Calu3 (cell line): ENCODE measurements around the gene FOXF2. TPM values are rescaled to one million over a fixed set of nuclear protein-coding genes. Genes with fewer than 3 reads are reported as not detected.
"Not testable (repeated sequence)": the region's sequence is repeated elsewhere in the genome, so short reads cannot be mapped to it uniquely, and the experiment has no call there.

Experiments used
- BruUV-seq: library from RNA; stranded (reverse); fragments of 400-500 nt; replicated peaks from 2 replicates; lab custom pipeline; 2021; lab: Mats Ljungman, UMichigan
- CTCF ChIA-PET: fragments of 300-600 bp; sonication (Branson Sonifier 250); formaldehyde crosslinking; loops from one replicate; lab custom pipeline; 2022; ENCODE audit warnings: antibody characterized with exemption; lab: Charles Lee
- DNase-seq: peaks from one replicate; pipeline ENCODE4 v3.0.0; 2022
- H3K27ac Mint-ChIP-seq: one replicate; pipeline ENCODE4 v1.8.0; 2022; ENCODE audit warnings: mixed read lengths; ENCODE audit not compliant: unreplicated experiment
- H3K27me3 Mint-ChIP-seq: one replicate; pipeline ENCODE4 v1.8.0; 2022; ENCODE audit warnings: mixed read lengths; ENCODE audit not compliant: unreplicated experiment
- H3K36me3 Mint-ChIP-seq: one replicate; pipeline ENCODE4 v1.8.0; 2022; ENCODE audit warnings: mild to moderate bottlenecking, moderate library complexity, mixed read lengths; ENCODE audit not compliant: insufficient read depth, unreplicated experiment
- H3K4me1 Mint-ChIP-seq: one replicate; pipeline ENCODE4 v1.8.0; 2022; ENCODE audit warnings: mild to moderate bottlenecking, low read depth, mixed read lengths; ENCODE audit not compliant: unreplicated experiment
- H3K4me3 Mint-ChIP-seq: one replicate; pipeline ENCODE4 v1.8.0; 2022; ENCODE audit warnings: mild to moderate bottlenecking, low read depth, moderate library complexity, mixed read lengths; ENCODE audit not compliant: unreplicated experiment
- H3K9me3 Mint-ChIP-seq: one replicate; pipeline ENCODE4 v1.8.0; 2022; ENCODE audit warnings: low read depth, mixed read lengths; ENCODE audit not compliant: unreplicated experiment
- intact Hi-C: fragments of 100-400 bp; cut with micrococcal nuclease; formaldehyde crosslinking; loops from one replicate; pipeline ENCODE4 v1.10.0; 2022; ENCODE audit not compliant: unreplicated experiment
- total RNA-seq: library from RNA; stranded (reverse); gene quantifications from 2 replicates; pipeline ENCODE4 v1.2.3, GENCODE V29; 2022
- TF ChIP-seq, protein P1 (sequence below): fragments of 200-600 bp; IDR thresholded peaks from one replicate; pipeline ENCODE4 v1.8.0; 2022; ENCODE audit warnings: antibody characterized with exemption; ENCODE audit not compliant: unreplicated experiment

Gene FOXF2
- total RNA-seq, 1 experiment from 2014 or later, result 0.14 TPM

GRCh38 chr6:1348675-1349074 is 40.7 kb upstream of the FOXF2 start:
- H3K27ac Mint-ChIP-seq, result no peak overlapping the region
- H3K36me3 Mint-ChIP-seq, result no peaks in the 10 kb centered on the region
- H3K9me3 Mint-ChIP-seq, result peaks cover 5% of the 10 kb centered on the region
- no TSS peak for BruUV-seq
- TF ChIP-seq, protein P1, sequence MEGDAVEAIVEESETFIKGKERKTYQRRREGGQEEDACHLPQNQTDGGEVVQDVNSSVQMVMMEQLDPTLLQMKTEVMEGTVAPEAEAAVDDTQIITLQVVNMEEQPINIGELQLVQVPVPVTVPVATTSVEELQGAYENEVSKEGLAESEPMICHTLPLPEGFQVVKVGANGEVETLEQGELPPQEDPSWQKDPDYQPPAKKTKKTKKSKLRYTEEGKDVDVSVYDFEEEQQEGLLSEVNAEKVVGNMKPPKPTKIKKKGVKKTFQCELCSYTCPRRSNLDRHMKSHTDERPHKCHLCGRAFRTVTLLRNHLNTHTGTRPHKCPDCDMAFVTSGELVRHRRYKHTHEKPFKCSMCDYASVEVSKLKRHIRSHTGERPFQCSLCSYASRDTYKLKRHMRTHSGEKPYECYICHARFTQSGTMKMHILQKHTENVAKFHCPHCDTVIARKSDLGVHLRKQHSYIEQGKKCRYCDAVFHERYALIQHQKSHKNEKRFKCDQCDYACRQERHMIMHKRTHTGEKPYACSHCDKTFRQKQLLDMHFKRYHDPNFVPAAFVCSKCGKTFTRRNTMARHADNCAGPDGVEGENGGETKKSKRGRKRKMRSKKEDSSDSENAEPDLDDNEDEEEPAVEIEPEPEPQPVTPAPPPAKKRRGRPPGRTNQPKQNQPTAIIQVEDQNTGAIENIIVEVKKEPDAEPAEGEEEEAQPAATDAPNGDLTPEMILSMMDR, result no peak
- peaks cover 6% of the 10 kb centered on the region for H3K27me3 Mint-ChIP-seq
- H3K4me1 Mint-ChIP-seq, result no peaks in the 10 kb centered on the region
- intact Hi-C loops, result no loop called here
- DNase-seq, result no peak
- no peak overlapping the region for H3K4me3 Mint-ChIP-seq
- CTCF ChIA-PET, result interaction anchor here (0.6 kb wide), 1 partner anchor 629 kb away, joined by 3 read pairs; no protein-coding TSS in a partner anchor

- CTCF ChIA-PET, result no interaction called here
- intact Hi-C loops, result no loop called here
- H3K4me1 Mint-ChIP-seq, result no peaks in the 10 kb centered on the region
- no peak for DNase-seq
- no peak overlapping the region for H3K4me3 Mint-ChIP-seq
- H3K36me3 Mint-ChIP-seq, result no peaks in the 10 kb centered on the region
- H3K9me3 Mint-ChIP-seq, result peaks cover 5% of the 10 kb centered on the region
- BruUV-seq, result no TSS peak
- peaks cover 15% of the 10 kb centered on the region for H3K27me3 Mint-ChIP-seq
- TF ChIP-seq, protein P1, result no peak
- no peak overlapping the region for H3K27ac Mint-ChIP-seq
Measured at GRCh38 chr6:1349655-1350054, 39.7 kb upstream of the FOXF2 start.

GRCh38 chr6:1351381-1352008 is 37.9 kb upstream of the FOXF2 start:
- peaks cover 3% of the 10 kb centered on the region for H3K9me3 Mint-ChIP-seq
- CTCF ChIA-PET, result no interaction called here
- TF ChIP-seq, protein P1, result no peak
- no peak overlapping the region for H3K4me3 Mint-ChIP-seq
- no peak overlapping the region for H3K27ac Mint-ChIP-seq
- no TSS peak for BruUV-seq
- no peaks in the 10 kb centered on the region for H3K4me1 Mint-ChIP-seq
- H3K27me3 Mint-ChIP-seq, result peaks cover 24% of the 10 kb centered on the region
- intact Hi-C loops, result no loop called here
- no peak for DNase-seq
- no peaks in the 10 kb centered on the region for H3K36me3 Mint-ChIP-seq

GRCh38 chr6:1355068-1355467 is 34.3 kb upstream of the FOXF2 start:
- CTCF ChIA-PET, intact Hi-C loops, DNase-seq, H3K9me3 Mint-ChIP-seq, H3K4me3 Mint-ChIP-seq, H3K27ac Mint-ChIP-seq, H3K36me3 Mint-ChIP-seq, BruUV-seq, H3K4me1 Mint-ChIP-seq: not testable (repeated sequence)
- H3K27me3 Mint-ChIP-seq, result peaks cover 34% of the 10 kb centered on the region

DNA sequence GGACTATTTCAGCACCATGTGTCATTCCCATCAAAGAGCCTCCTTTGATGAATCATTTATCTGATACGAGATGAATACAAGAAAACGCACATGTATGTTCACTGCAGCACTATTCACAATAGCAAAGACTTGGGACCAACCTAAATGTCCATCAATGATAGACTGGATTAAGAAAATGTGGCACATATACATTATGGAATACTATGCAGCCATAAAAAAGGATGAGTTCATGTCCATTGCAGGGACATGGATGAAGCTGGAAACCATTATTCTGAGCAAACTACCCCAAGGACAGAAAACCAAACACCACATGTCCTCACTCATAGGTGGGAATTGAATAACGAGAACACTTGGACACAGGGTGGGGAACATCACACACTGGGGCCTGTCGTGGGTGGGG is 27.7 kb upstream of the FOXF2 start:
- BruUV-seq, intact Hi-C loops, CTCF ChIA-PET: not testable (repeated sequence)

More for the DNA sequence above, 27.7 kb upstream of the FOXF2 start:
- H3K4me3 Mint-ChIP-seq, H3K27ac Mint-ChIP-seq, H3K36me3 Mint-ChIP-seq, H3K9me3 Mint-ChIP-seq, H3K4me1 Mint-ChIP-seq, DNase-seq: not testable (repeated sequence)
- peaks cover 10% of the 10 kb centered on the region for H3K27me3 Mint-ChIP-seq
